ENCODE results near the gene NLRP7. TPM values are rescaled to one million over a fixed set of nuclear protein-coding genes. Genes with fewer than 3 reads are reported as not detected.
"Not testable (repeated sequence)": the region's sequence is repeated elsewhere in the genome, so short reads cannot be mapped to it uniquely, and the experiment has no call there.

Gene NLRP7
- total RNA-seq, 1 donor from 2014 or later: 0.15 TPM

GRCh38 chr19:54896036-54896435 is 51.3 kb downstream of the NLRP7 start:
- no peak for ATAC-seq
- Histone ChIP-seq H3K27me3 (ENCODE audit: low read depth) (no peaks in the 10 kb centered on the region), H3K4me3 (no peak overlapping the region), H3K36me3 (no peaks in the 10 kb centered on the region), H3K27ac (no peak overlapping the region), H3K4me1 (no peaks in the 10 kb centered on the region), H3K9me3 (no peaks in the 10 kb centered on the region)
- no peak for TF ChIP-seq CTCF (IDR thresholded peaks at IDR 0.05)
- intact Hi-C loops (cut with DNase I): no loop called here
- no peak for DNase-seq

GRCh38 chr19:54894106-54894505 is 53.2 kb downstream of the NLRP7 start:
- H3K4me3 ChIP-seq; H3K27me3 ChIP-seq (ENCODE audit: low read depth); DNase-seq; H3K9me3 ChIP-seq; H3K36me3 ChIP-seq; ATAC-seq; H3K27ac ChIP-seq; H3K4me1 ChIP-seq; intact Hi-C loops (cut with DNase I): not testable (repeated sequence)

GRCh38 chr19:54893406-54893805 is 53.9 kb downstream of the NLRP7 start:
- ATAC-seq: no peak

GRCh38 chr19:54889566-54889965 is 57.8 kb downstream of the NLRP7 start:
- TF ChIP-seq CTCF (IDR thresholded peaks at IDR 0.05): no peak
- DNase-seq: no peak

More at GRCh38 chr19:54893406-54893805, 53.9 kb downstream of the NLRP7 start:
- H3K4me1 ChIP-seq: no peaks in the 10 kb centered on the region
- H3K4me3 ChIP-seq: no peak overlapping the region
- intact Hi-C loops (cut with DNase I): no loop called here
- H3K36me3 ChIP-seq: no peaks in the 10 kb centered on the region
- no peak for DNase-seq
- no peak for TF ChIP-seq CTCF (IDR thresholded peaks at IDR 0.05)
- H3K27ac ChIP-seq: no peak overlapping the region
- H3K9me3 ChIP-seq: no peaks in the 10 kb centered on the region
- H3K27me3 ChIP-seq (ENCODE audit: low read depth): no peaks in the 10 kb centered on the region

GRCh38 chr19:54888239-54888638 is 59.1 kb downstream of the NLRP7 start:
- peaks cover 19% of the 10 kb centered on the region for H3K27me3 ChIP-seq (ENCODE audit: low read depth)
- H3K4me3 ChIP-seq: no peak overlapping the region
- H3K36me3 ChIP-seq: no peaks in the 10 kb centered on the region
- no peak for TF ChIP-seq CTCF (IDR thresholded peaks at IDR 0.05)
- H3K9me3 ChIP-seq: no peaks in the 10 kb centered on the region
- no peak for ATAC-seq
- H3K4me1 ChIP-seq: no peaks in the 10 kb centered on the region
- DNase-seq: no peak
- H3K27ac ChIP-seq: no peak overlapping the region
- intact Hi-C loops (cut with DNase I): no loop called here

More at GRCh38 chr19:54889566-54889965, 57.8 kb downstream of the NLRP7 start:
- Histone ChIP-seq H3K36me3 (no peaks in the 10 kb centered on the region), H3K4me1 (no peaks in the 10 kb centered on the region), H3K4me3 (no peak overlapping the region), H3K27me3 (ENCODE audit: low read depth) (peaks cover 10% of the 10 kb centered on the region), H3K27ac (no peak overlapping the region), H3K9me3 (no peaks in the 10 kb centered on the region)
- intact Hi-C loops (cut with DNase I): no loop called here
- no peak for ATAC-seq

- H3K4me1 ChIP-seq: no peaks in the 10 kb centered on the region
- H3K27ac ChIP-seq: no peak overlapping the region
- H3K27me3 ChIP-seq (ENCODE audit: low read depth): peaks cover 28% of the 10 kb centered on the region
- no peak for TF ChIP-seq CTCF (IDR thresholded peaks at IDR 0.05)
- H3K4me3 ChIP-seq: no peak overlapping the region
- DNase-seq: no peak
- no peak for ATAC-seq
- H3K36me3 ChIP-seq: no peaks in the 10 kb centered on the region
- H3K9me3 ChIP-seq: no peaks in the 10 kb centered on the region
- intact Hi-C loops (cut with DNase I): no loop called here
Observed at GRCh38 chr19:54883228-54883627, 64.1 kb downstream of the NLRP7 start.
